Measurements from ENCODE around the gene C2CD4C.
"Not testable (repeated sequence)": the region's sequence is repeated elsewhere in the genome, so short reads cannot be mapped to it uniquely, and the experiment has no call there.

C2CD4C gene

GRCh38 chr19:415292-415691 is 6.3 kb upstream of the C2CD4C start:
- DNase-seq (ENCODE audit: low read depth, low spot score), result no peak

GRCh38 chr19:413756-414420 is 4.9 kb upstream of the C2CD4C start:
- no peak for DNase-seq (ENCODE audit: low read depth, low spot score)

GRCh38 chr19:412356-413355 is 3.7 kb upstream of the C2CD4C start:
- peak; percentile 73 for DNase-seq (ENCODE audit: low read depth, low spot score)

GRCh38 chr19:411723-412355 is 2.9 kb upstream of the C2CD4C start:
- DNase-seq (ENCODE audit: low read depth, low spot score), result no peak

GRCh38 chr19:411121-411722 is 2.3 kb upstream of the C2CD4C start:
- not testable (repeated sequence) for DNase-seq (ENCODE audit: low read depth, low spot score)

GRCh38 chr19:410243-410781 is 1.4 kb upstream of the C2CD4C start:
- no peak for DNase-seq (ENCODE audit: low read depth, low spot score)

GRCh38 chr19:409516-410242 is 732 bp upstream of the C2CD4C start:
- DNase-seq (ENCODE audit: low read depth, low spot score), result no peak

GRCh38 chr19:408441-408901 is 476 bp downstream of the C2CD4C start:
- no peak for DNase-seq (ENCODE audit: low read depth, low spot score)

- no peak for DNase-seq (ENCODE audit: low read depth, low spot score)
Observed at GRCh38 chr19:407511-408440, 1.2 kb downstream of the C2CD4C start.

- DNase-seq (ENCODE audit: low read depth, low spot score), result no peak
Observed at GRCh38 chr19:406971-407510, 1.9 kb downstream of the C2CD4C start.

GRCh38 chr19:406135-406781 is 2.7 kb downstream of the C2CD4C start:
- no peak for DNase-seq (ENCODE audit: low read depth, low spot score)

- no peak for DNase-seq (ENCODE audit: low read depth, low spot score)
Observed at GRCh38 chr19:405121-405965, 3.6 kb downstream of the C2CD4C start.

GRCh38 chr19:403221-404027 is 5.5 kb downstream of the C2CD4C start:
- no peak for DNase-seq (ENCODE audit: low read depth, low spot score)

- no peak for DNase-seq (ENCODE audit: low read depth, low spot score)
Observed at GRCh38 chr19:402786-403185, 6.2 kb downstream of the C2CD4C start.

- DNase-seq (ENCODE audit: low read depth, low spot score), result no peak
Observed at GRCh38 chr19:401866-402511, 7.0 kb downstream of the C2CD4C start.

- no peak for DNase-seq (ENCODE audit: low read depth, low spot score)
Observed at GRCh38 chr19:400976-401865, 7.7 kb downstream of the C2CD4C start.

Measured in ELF-1 (cell line).